DOHH2 (cell line): ENCODE data around the gene ZSWIM1.

Experiments used
- CTCF ChIP-seq: fragments of 200-600 bp; sonication (generic); IDR thresholded peaks from one replicate; pipeline ENCODE4 v1.5.1; 2014; ENCODE audit warnings: antibody characterized with exemption, mild to moderate bottlenecking, low read depth, low read length; ENCODE audit not compliant: poor library complexity, severe bottlenecking
- EZH2phosphoT487 ChIP-seq: fragments of 200-600 bp; sonication (generic); IDR thresholded peaks from 2 replicates; pipeline ENCODE4 v1.6.1; 2017; ENCODE audit warnings: borderline replicate concordance, mild to moderate bottlenecking, antibody characterized with exemption, low read length, moderate library complexity, mixed read lengths

- TF ChIP-seq CTCF (no peak), EZH2phosphoT487 (no peak)
Measured at GRCh38 chr20:45918779-45919537, 37.9 kb downstream of the ZSWIM1 start.
